Sciatic nerve (tissue), 1 donor: ENCODE data around the gene STX8. TPM values are rescaled to one million over a fixed set of nuclear protein-coding genes. Genes with fewer than 3 reads are reported as not detected.

Source experiments
- total RNA-seq: library from RNA; stranded (reverse); fragmentation: NEBNext Ultra II Directional; extraction: Animal tissue kit (Norgen Biotek cat#: 25700); gene quantifications from one replicate; pipeline ENCODE4 v1.2.1, GENCODE V29; 2021
- donor health status: DM: no; HTN: no; CAD: no.

STX8 gene
- total RNA-seq, 1 donor from 2014 or later = 67.0 TPM

Other genes starting within 250 kb of the STX8 start
- not detected for gene CFAP52, start 822 bp upstream of the STX8 start, total RNA-seq
- gene USP43, start 69.7 kb upstream of the STX8 start, total RNA-seq = 0.18 TPM
- not detected for gene DHRS7C, start 215.8 kb upstream of the STX8 start, total RNA-seq
- gene GSG1L2, start 246.3 kb upstream of the STX8 start, total RNA-seq = not detected